ENCODE measurements around the gene GRK3.

- no peak for TF ChIP-seq ZNF274 (IDR thresholded peaks at IDR 0.05; ENCODE audit: low read depth, low read length)
- TF ChIP-seq SUZ12 (IDR thresholded peaks at IDR 0.05; ENCODE audit: extremely low read depth, insufficient read depth, insufficient read length): no peak
Observed at GRCh38 chr22:25672289-25673084, 108.0 kb downstream of the GRK3 start.

Data from NT2/D1 (cell line).